K562 (cell line): ENCODE measurements around the gene OSCP1. TPM values are rescaled to one million over a fixed set of nuclear protein-coding genes. Genes with fewer than 3 reads are reported as not detected.

ENCODE experiments used
- ATAC-seq: fragments of 200-7000 bp; cut with Tn5 transposase; 3 replicates; pipeline ENCODE4 v1.9.1; 2020; ENCODE audit warnings: moderate library complexity
- BruUV-seq: library from RNA; stranded (reverse); fragments of 400-500 nt; replicated peaks from 2 replicates; lab custom pipeline; 2021; lab: Mats Ljungman, UMichigan
- CTCF ChIA-PET: fragments of 300-600 bp; formaldehyde crosslinking; extraction: SDS; loops from one replicate; lab custom pipeline; 2021; ENCODE audit warnings: low intra/inter-chr PET ratio; lab: Yijun Ruan, JAX
- POLR2A ChIA-PET: fragments of 300-600, 350-650 bp; sonication (Branson Sonifier 250); formaldehyde crosslinking; extraction: SDS; loops from one replicate; lab custom pipeline; 2021; ENCODE audit warnings: antibody characterized with exemption, inconsistent platforms; lab: Yijun Ruan, JAX
- DNase-seq, 4 experiments: peaks; one replicate each; pipeline versions ENCODE4 v3.0.0 to v3.0.0-alpha.2; 2011 to 2018; ENCODE audit warnings: low spot score in 3 of 4, mixed read lengths in 3 of 4; ENCODE audit errors: extremely low read depth in 1 of 4
- FAIRE-seq: peaks from 2 replicates; lab custom pipeline; 2011; peaks lifted over from hg19 to GRCh38; lab: Jason Lieb, UNC
- H2AFZ ChIP-seq: 2 replicates; pipeline ENCODE4 v1.6.0; 2011; ENCODE audit warnings: low read depth, low read length, control low read depth, inconsistent platforms
- H3K27ac ChIP-seq: fragments of 200-600 bp; 3 replicates; pipeline ENCODE4 v1.8.0; 2011; ENCODE audit warnings: low read depth, mild to moderate bottlenecking, control low read depth, inconsistent platforms, low read length, moderate library complexity, mixed read lengths; ENCODE audit errors: extremely low read depth
- H3K27me3 ChIP-seq, 2 experiments: fragments of 300-600 bp in 1 of 2; 2 replicates in 1 of 2; 3 replicates in 1 of 2; pipeline versions ENCODE4 v1.6.0 to v1.8.0; 2011; ENCODE audit warnings: inconsistent platforms in 2 of 2, low read length in 2 of 2, mild to moderate bottlenecking in 1 of 2, mixed read lengths in 1 of 2, moderate library complexity in 1 of 2; ENCODE audit not compliant: control insufficient read depth in 2 of 2, insufficient read depth in 2 of 2
- H3K36me3 ChIP-seq: fragments of 300-600 bp; 3 replicates; pipeline ENCODE4 v1.8.0; 2011; ENCODE audit warnings: mild to moderate bottlenecking, low read length, inconsistent platforms; ENCODE audit not compliant: control insufficient read depth, insufficient read depth
- H3K4me1 ChIP-seq, 2 experiments: fragments of 200-600 bp in 1 of 2; replicated peaks in 1 of 2; 2 replicates in 1 of 2; 3 replicates in 1 of 2; pipeline versions ENCODE4 v1.5.1 to v1.8.0; 2011; ENCODE audit warnings: inconsistent platforms in 2 of 2, low read length in 2 of 2, mild to moderate bottlenecking in 1 of 2, mixed read lengths in 1 of 2, moderate library complexity in 1 of 2; ENCODE audit not compliant: control insufficient read depth in 2 of 2, insufficient read depth in 2 of 2
- H3K4me2 ChIP-seq: 2 replicates; pipeline ENCODE4 v1.6.1; 2011; ENCODE audit warnings: low read length, control low read depth, inconsistent platforms, mixed read lengths; ENCODE audit not compliant: insufficient read depth
- H3K4me3 ChIP-seq: fragments of 200-600 bp; sonication (generic), shearing (Covaris generic); 2 replicates; pipeline ENCODE4 v1.5.1; 2016; ENCODE audit warnings: control low read depth, inconsistent platforms
- H3K79me2 ChIP-seq: fragments of 200-600 bp; 3 replicates; pipeline ENCODE4 v1.8.0; 2011; ENCODE audit warnings: low read length, inconsistent platforms; ENCODE audit not compliant: control insufficient read depth, insufficient read depth
- H3K9ac ChIP-seq, 2 experiments: 2 replicates each; pipeline versions ENCODE4 v1.6.0 to v1.6.1; 2011; ENCODE audit warnings: low read depth in 2 of 2, low read length in 2 of 2, control low read depth in 1 of 2, inconsistent platforms in 1 of 2, mild to moderate bottlenecking in 1 of 2, mixed read lengths in 1 of 2; ENCODE audit not compliant: insufficient read depth in 1 of 2
- H3K9me1 ChIP-seq: one replicate; pipeline ENCODE4 v1.6.0; 2011; ENCODE audit warnings: inconsistent platforms, mild to moderate bottlenecking, low read length, moderate library complexity; ENCODE audit not compliant: control insufficient read depth, insufficient read depth
- H3K9me3 ChIP-seq: replicated peaks from 2 replicates; pipeline ENCODE4 v1.5.1; 2011; ENCODE audit warnings: low read depth, low read length, inconsistent platforms; ENCODE audit not compliant: control insufficient read depth, insufficient read depth
- H4K20me1 ChIP-seq: replicated peaks from 2 replicates; pipeline ENCODE4 v1.6.1; 2011; ENCODE audit warnings: low read length, inconsistent platforms, mixed read lengths; ENCODE audit not compliant: control insufficient read depth, insufficient read depth
- FOXJ3 ChIP-seq: sonication (generic); formaldehyde crosslinking; IDR thresholded peaks from 2 replicates; pipeline ENCODE4 v1.4.0; 2020; ENCODE audit warnings: mild to moderate bottlenecking, missing genetic modification reagents
- HEY1 ChIP-seq: fragments of 250-450 bp; sonication (Bioruptor Pico); IDR thresholded peaks from 2 replicates; pipeline ENCODE4 v1.5.0; 2020; ENCODE audit warnings: mild to moderate bottlenecking, moderate library complexity, borderline replicate concordance
- MTF1 ChIP-seq: fragments of 250-450 bp; sonication (Bioruptor Pico); IDR thresholded peaks from 2 replicates; pipeline ENCODE4 v1.9.0; 2021; ENCODE audit warnings: moderate library complexity, mild to moderate bottlenecking, inconsistent platforms, borderline replicate concordance
- NR4A1 ChIP-seq, 2 experiments: fragments of 250-450 bp in 1 of 2; fragments of 450-650 bp in 1 of 2; sonication (Bioruptor Pico) in 1 of 2; IDR thresholded peaks; 2 replicates each; pipeline versions ENCODE4 v1.4.0 to v1.6.1; 2016 to 2020; ENCODE audit warnings: mild to moderate bottlenecking in 2 of 2, missing compliant biosample characterization in 1 of 2, missing genetic modification characterization in 1 of 2, moderate library complexity in 1 of 2
- PCBP2 ChIP-seq: fragments of 200-400 bp; formaldehyde crosslinking; IDR thresholded peaks from 2 replicates; pipeline ENCODE4 v1.6.1; 2018; ENCODE audit warnings: low read length, low read depth, mild to moderate bottlenecking, moderate library complexity; ENCODE audit not compliant: poor library complexity, severe bottlenecking
- PHF21A ChIP-seq: fragments of 450-650 bp; IDR thresholded peaks from 2 replicates; pipeline ENCODE4 v1.6.1; 2017; ENCODE audit warnings: low read depth, borderline replicate concordance
- PHTF2 ChIP-seq: fragments of 250-450 bp; sonication (Bioruptor Pico); IDR thresholded peaks from 2 replicates; pipeline ENCODE4 v1.5.0; 2021; ENCODE audit warnings: mild to moderate bottlenecking
- TCF7 ChIP-seq: sonication (generic); IDR thresholded peaks from 2 replicates; pipeline ENCODE4 v1.6.1; 2016; ENCODE audit warnings: antibody characterized with exemption, borderline replicate concordance
- TOE1 ChIP-seq, 2 experiments: fragments of 450-650 bp in 1 of 2; sonication (generic) in 1 of 2; formaldehyde crosslinking in 1 of 2; IDR thresholded peaks; 2 replicates each; pipeline versions ENCODE4 v1.7.1 to v1.8.0; 2016 to 2022; ENCODE audit warnings: borderline replicate concordance in 2 of 2, mild to moderate bottlenecking in 2 of 2, antibody characterized with exemption in 1 of 2, inconsistent platforms in 1 of 2, low read depth in 1 of 2, missing genetic modification reagents in 1 of 2, moderate library complexity in 1 of 2
- ZNF239 ChIP-seq: fragments of 250-450 bp; sonication (Bioruptor Pico); IDR thresholded peaks from 2 replicates; pipeline ENCODE4 v1.4.0; 2020; ENCODE audit warnings: mild to moderate bottlenecking
- WGBS: fragments of 100-300 bp; shearing (Covaris generic); methylation state at CpG from one replicate; pipeline ENCODE4 v1.1.6; 2016; ENCODE audit warnings: low coverage, mixed read lengths; ENCODE audit not compliant: insufficient coverage; ENCODE audit errors: missing lambda C conversion rate; 5-methylcytosine and 5-hydroxymethylcytosine counted together
- in situ Hi-C: fragments of 300-500 bp; cut with MboI; formaldehyde crosslinking; loops from 4 replicates; pipeline ENCODE4 v1.15.0; 2018; ENCODE audit warnings: inconsistent platforms, mixed read lengths
- intact Hi-C: fragments of 100-400 bp; cut with micrococcal nuclease; formaldehyde crosslinking; loops from 2 replicates; pipeline ENCODE4 v1.14.2; 2022
- polyA plus RNA-seq, 8 experiments: library from polyadenylated mRNA; depleted of rRNA in 4 of 8; stranded (reverse) in 5 of 8; unstranded in 3 of 8; fragments of >200 nt; fragmentation: Nextera tagmentation in 2 of 8; fragmentation: Illumina TruSeq in 1 of 8; extraction: Ambion mirVana in 2 of 8; extraction: Trizol in 1 of 8; gene quantifications; 2 replicates each; pipeline versions ENCODE4 v1.2.1 to v1.2.3, GENCODE V29; 2011 to 2014; ENCODE audit warnings: inconsistent platforms in 1 of 8, missing spikeins in 1 of 8
- total RNA-seq, 7 experiments: library from RNA; depleted of rRNA in 6 of 7; stranded (reverse); fragments of >200 nt in 6 of 7; fragmentation: Illumina TruSeq in 2 of 7; extraction: Trizol in 2 of 7; gene quantifications; 2 replicates each; pipeline versions ENCODE4 v1.2.1 to v1.2.3, GENCODE V29; 2011 to 2021; ENCODE audit warnings: low replicate concordance in 1 of 7
- TF ChIP-seq, protein P1 (sequence below): fragments of 450-650 bp; IDR thresholded peaks from 2 replicates; pipeline ENCODE4 v1.6.1; 2017; ENCODE audit warnings: antibody characterized with exemption, mild to moderate bottlenecking

OSCP1 gene
- total and polyA plus RNA-seq, 9 of the 15 experiments (the other 6 are each of a cell fraction or from before 2014, with no cell fraction given), result 0.15 to 0.40 (median 0.33) TPM; not detected in 5

DNA sequence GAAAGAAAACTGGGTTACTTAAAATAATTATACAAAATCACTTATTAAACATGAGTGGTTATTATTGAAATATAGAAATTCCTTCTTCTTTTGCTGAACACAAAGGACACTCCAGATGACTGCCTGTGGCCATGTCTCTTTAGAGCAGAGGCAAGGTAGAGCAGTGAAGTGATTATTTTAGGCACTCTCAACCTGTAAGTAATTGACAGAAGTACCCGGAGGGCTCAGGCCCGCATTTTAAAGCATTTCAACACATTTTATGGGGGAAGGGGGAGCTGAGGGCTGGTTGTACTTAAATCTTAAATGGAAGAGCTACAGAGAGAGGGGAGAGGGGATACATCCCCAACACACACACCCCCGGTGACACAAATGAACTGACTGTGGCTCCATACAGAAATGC is 10.2 kb downstream of the OSCP1 start:
- H2AFZ ChIP-seq, result no peak overlapping the region
- no peaks in the 10 kb centered on the region for H3K36me3 ChIP-seq
- no peak for FAIRE-seq
- no peak for DNase-seq
- no peaks in the 10 kb centered on the region for H3K9me1 ChIP-seq
- intact Hi-C loops (loop anchor here (10.0 kb wide), 1 partner anchor 105 kb away; no protein-coding TSS in a partner anchor), in situ Hi-C loops (no loop called here)
- no peaks in the 10 kb centered on the region for H4K20me1 ChIP-seq
- H3K4me3 ChIP-seq, result no peak overlapping the region
- H3K27ac ChIP-seq, result no peak overlapping the region
- no peaks in the 10 kb centered on the region for H3K9me3 ChIP-seq
- ATAC-seq, result no peak
- WGBS, result 12% methylated on average over 3 of the region's 3 CpGs
- no peak for TF ChIP-seq TOE1 (IDR thresholded peaks at IDR 0.05; ENCODE audit: borderline replicate concordance)
- no peak for TF ChIP-seq TOE1 (CRISPR knock-in tag; IDR thresholded peaks at IDR 0.05; ENCODE audit: borderline replicate concordance, low read depth)
- TF ChIP-seq PHF21A, result no peak
- H3K79me2 ChIP-seq, result no peaks in the 10 kb centered on the region
- POLR2A ChIA-PET, result interaction anchor here (1.3 kb wide), 1 partner anchor 11 kb away, joined by 5 read pairs; no protein-coding TSS in a partner anchor
- H3K4me2 ChIP-seq, result no peak overlapping the region
- H3K27me3 ChIP-seq, result peaks cover 0 to 4% of the 10 kb centered on the region in 2 experiments; a peak in 1 of 5 replicates
- no peak overlapping the region for H3K9ac ChIP-seq
- no peaks in the 10 kb centered on the region for H3K4me1 ChIP-seq
- CTCF ChIA-PET, result no interaction called here
- BruUV-seq, result no TSS peak

DNA sequence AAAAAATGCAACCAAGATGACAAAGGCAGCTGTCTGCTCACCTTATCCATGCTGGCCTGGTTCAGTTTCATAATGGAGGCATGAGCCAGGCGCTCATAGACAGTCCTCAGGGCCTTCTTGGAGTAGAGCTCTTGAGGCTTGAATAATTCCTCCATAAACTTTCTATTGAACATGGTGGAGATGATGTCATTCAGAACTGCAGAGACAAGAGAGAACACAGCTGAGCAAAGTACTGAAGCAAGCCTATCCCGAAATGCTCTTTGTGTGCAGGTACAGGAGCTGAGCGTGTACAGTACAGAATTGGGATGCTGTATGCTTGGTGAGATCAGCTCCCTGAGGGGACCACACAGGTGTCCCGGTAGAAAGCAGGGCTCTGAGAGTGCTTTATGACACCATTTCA is 11.5 kb downstream of the OSCP1 start:
- no peak overlapping the region for H3K4me3 ChIP-seq
- H2AFZ ChIP-seq, result no peak overlapping the region
- no peaks in the 10 kb centered on the region for H3K79me2 ChIP-seq
- DNase-seq (no peak), ATAC-seq (peak; percentile 31; the same call in 2 of the 3 replicates), FAIRE-seq (peak; percentile 19)
- H3K9me3 ChIP-seq, result no peaks in the 10 kb centered on the region
- BruUV-seq, result no TSS peak
- no peaks in the 10 kb centered on the region for H3K9me1 ChIP-seq
- H3K9ac ChIP-seq, result no peak overlapping the region
- H3K4me2 ChIP-seq, result no peak overlapping the region
- H3K4me1 ChIP-seq, result no peaks in the 10 kb centered on the region
- CTCF ChIA-PET, result no interaction called here
- intact Hi-C loops, result no loop called here
- 17% methylated on average over 4 of the region's 4 CpGs for WGBS
- no peaks in the 10 kb centered on the region for H4K20me1 ChIP-seq
- peaks cover 0 to 4% of the 10 kb centered on the region in 2 experiments; a peak in 2 of 5 replicates for H3K27me3 ChIP-seq
- no peak overlapping the region for H3K27ac ChIP-seq
- POLR2A ChIA-PET, result interaction anchor here (1.0 to 1.5 kb wide), 3 partner anchors 15 to 52 kb away, joined by 3 to 4 read pairs (median 3); no protein-coding TSS in a partner anchor
- H3K36me3 ChIP-seq, result no peaks in the 10 kb centered on the region
- in situ Hi-C loops, result no loop called here
- TF ChIP-seq FOXJ3 (CRISPR knock-in tag), result no peak
- no peak for TF ChIP-seq NR4A1 (CRISPR knock-in tag; IDR thresholded peaks at IDR 0.05)
- no peak for TF ChIP-seq NR4A1 (tag; IDR thresholded peaks at IDR 0.05)
- TF ChIP-seq ZNF239, result no peak
- TF ChIP-seq MTF1, result no peak
- TF ChIP-seq, protein P1, sequence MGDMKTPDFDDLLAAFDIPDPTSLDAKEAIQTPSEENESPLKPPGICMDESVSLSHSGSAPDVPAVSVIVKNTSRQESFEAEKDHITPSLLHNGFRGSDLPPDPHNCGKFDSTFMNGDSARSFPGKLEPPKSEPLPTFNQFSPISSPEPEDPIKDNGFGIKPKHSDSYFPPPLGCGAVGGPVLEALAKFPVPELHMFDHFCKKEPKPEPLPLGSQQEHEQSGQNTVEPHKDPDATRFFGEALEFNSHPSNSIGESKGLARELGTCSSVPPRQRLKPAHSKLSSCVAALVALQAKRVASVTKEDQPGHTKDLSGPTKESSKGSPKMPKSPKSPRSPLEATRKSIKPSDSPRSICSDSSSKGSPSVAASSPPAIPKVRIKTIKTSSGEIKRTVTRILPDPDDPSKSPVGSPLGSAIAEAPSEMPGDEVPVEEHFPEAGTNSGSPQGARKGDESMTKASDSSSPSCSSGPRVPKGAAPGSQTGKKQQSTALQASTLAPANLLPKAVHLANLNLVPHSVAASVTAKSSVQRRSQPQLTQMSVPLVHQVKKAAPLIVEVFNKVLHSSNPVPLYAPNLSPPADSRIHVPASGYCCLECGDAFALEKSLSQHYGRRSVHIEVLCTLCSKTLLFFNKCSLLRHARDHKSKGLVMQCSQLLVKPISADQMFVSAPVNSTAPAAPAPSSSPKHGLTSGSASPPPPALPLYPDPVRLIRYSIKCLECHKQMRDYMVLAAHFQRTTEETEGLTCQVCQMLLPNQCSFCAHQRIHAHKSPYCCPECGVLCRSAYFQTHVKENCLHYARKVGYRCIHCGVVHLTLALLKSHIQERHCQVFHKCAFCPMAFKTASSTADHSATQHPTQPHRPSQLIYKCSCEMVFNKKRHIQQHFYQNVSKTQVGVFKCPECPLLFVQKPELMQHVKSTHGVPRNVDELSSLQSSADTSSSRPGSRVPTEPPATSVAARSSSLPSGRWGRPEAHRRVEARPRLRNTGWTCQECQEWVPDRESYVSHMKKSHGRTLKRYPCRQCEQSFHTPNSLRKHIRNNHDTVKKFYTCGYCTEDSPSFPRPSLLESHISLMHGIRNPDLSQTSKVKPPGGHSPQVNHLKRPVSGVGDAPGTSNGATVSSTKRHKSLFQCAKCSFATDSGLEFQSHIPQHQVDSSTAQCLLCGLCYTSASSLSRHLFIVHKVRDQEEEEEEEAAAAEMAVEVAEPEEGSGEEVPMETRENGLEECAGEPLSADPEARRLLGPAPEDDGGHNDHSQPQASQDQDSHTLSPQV, result no peak
- TF ChIP-seq PHTF2 (CRISPR knock-in tag), result no peak
- TF ChIP-seq PCBP2, result no peak
- TF ChIP-seq TCF7, result no peak
- TF ChIP-seq HEY1 (CRISPR knock-in tag), result no peak
